ENCODE measurements around the gene MAML2. TPM values are rescaled to one million over a fixed set of nuclear protein-coding genes. Genes with fewer than 3 reads are reported as not detected.

Gene MAML2
- total RNA-seq, 1 experiment from 2014 or later, result 2.7 TPM

DNA sequence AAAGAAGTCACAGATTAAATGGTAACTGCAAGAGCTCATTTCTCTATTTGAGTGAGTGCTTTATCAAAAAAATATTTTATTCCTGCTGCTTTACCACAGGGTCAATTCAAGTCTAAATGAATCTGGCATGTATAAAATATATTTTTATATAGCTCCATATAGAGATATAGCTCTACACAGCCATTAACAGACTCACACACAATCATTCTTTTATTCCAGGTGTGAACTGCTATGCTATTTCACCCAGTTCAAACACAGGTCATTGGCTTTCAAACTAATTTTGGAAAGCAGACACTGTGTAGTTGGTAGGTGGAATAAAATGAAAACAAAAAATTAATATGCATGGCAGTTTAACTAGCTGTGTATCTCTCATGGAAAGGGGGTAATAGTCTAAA lies 63.1 kb downstream of the MAML2 start:
- H2BK12ac ChIP-seq (ENCODE audit: insufficient read length, low read depth, low read length), result no peak overlapping the region
- H3K79me2 ChIP-seq (ENCODE audit: insufficient read depth, low read length), result 0 out of 2 replicates have a peak, but pooled peaks cover under 1% of the 10 kb centered on the region
- no peaks in the 10 kb centered on the region for H4K20me1 ChIP-seq (ENCODE audit: control insufficient read depth, insufficient read depth, insufficient read length)

More for the DNA sequence above, 63.1 kb downstream of the MAML2 start:
- H3K27me3 Mint-ChIP-seq (ENCODE audit: low read depth), result no peaks in the 10 kb centered on the region
- H3K36me3 Mint-ChIP-seq (ENCODE audit: insufficient read depth in 1 of 3, low read depth in 3 of 3), result no peaks in the 10 kb centered on the region
- no peak overlapping the region for H3K27ac ChIP-seq (ENCODE audit: insufficient read length, low read depth, low read length)
- no peak overlapping the region for H3K4me2 ChIP-seq (ENCODE audit: insufficient read depth, insufficient read length, low read length)
- H4K5ac ChIP-seq (ENCODE audit: insufficient read length, low read depth, low read length), result no peak overlapping the region
- no peaks in the 10 kb centered on the region for H3K9me3 Mint-ChIP-seq
- no peak overlapping the region for H3K23ac ChIP-seq (ENCODE audit: insufficient read length, low read depth, low read length)
- H2BK20ac ChIP-seq (ENCODE audit: low read depth, low read length, poor library complexity, severe bottlenecking), result no peak overlapping the region
- H3K27me3 ChIP-seq (ENCODE audit: insufficient read depth, low read length), result no peaks in the 10 kb centered on the region
- H2BK120ac ChIP-seq (ENCODE audit: low read depth, low read length, poor library complexity, severe bottlenecking), result no peak overlapping the region
- H2AFZ ChIP-seq (ENCODE audit: low read length), result no peak overlapping the region
- H2AK5ac ChIP-seq (ENCODE audit: insufficient read length, low read length), result no peak overlapping the region
- H3K4me1 ChIP-seq (ENCODE audit: insufficient read depth, low read length), result peaks cover 10% of the 10 kb centered on the region; the same call in 1 of the 2 replicates
- no peak overlapping the region for H3K4me3 Mint-ChIP-seq
- H3K9me3 ChIP-seq (ENCODE audit: control insufficient read depth, low read depth, low read length), result no peaks in the 10 kb centered on the region
- no peak overlapping the region for H3K18ac ChIP-seq (ENCODE audit: insufficient read length, low read depth, low read length)
- DNase-seq, result no peak
- H4K8ac ChIP-seq (replicated peaks; ENCODE audit: insufficient read length, low read depth, low read length), result no peak overlapping the region
- H3K27ac Mint-ChIP-seq, result no peak overlapping the region; a peak in 2 of 7 replicates
- no peak overlapping the region for H3K14ac ChIP-seq (ENCODE audit: insufficient read depth, low read length)
- H3K4ac ChIP-seq (ENCODE audit: low read depth, low read length), result no peak overlapping the region
- no peaks in the 10 kb centered on the region for H3K23me2 ChIP-seq (ENCODE audit: insufficient read length, low read depth, low read length, poor library complexity, severe bottlenecking)
- no peaks in the 10 kb centered on the region for H3K79me1 ChIP-seq (ENCODE audit: insufficient read depth, low read depth, low read length, poor library complexity, severe bottlenecking)
- H2BK15ac ChIP-seq (ENCODE audit: low read depth, low read length), result no peak overlapping the region
- no peak overlapping the region for H3K9ac ChIP-seq (ENCODE audit: extremely low read depth, insufficient read length, low read length)
- H3T11ph ChIP-seq (ENCODE audit: low read length), result no peak overlapping the region
- no peak overlapping the region for H2BK5ac ChIP-seq (ENCODE audit: insufficient read length, low read length)
- TF ChIP-seq, protein P1, sequence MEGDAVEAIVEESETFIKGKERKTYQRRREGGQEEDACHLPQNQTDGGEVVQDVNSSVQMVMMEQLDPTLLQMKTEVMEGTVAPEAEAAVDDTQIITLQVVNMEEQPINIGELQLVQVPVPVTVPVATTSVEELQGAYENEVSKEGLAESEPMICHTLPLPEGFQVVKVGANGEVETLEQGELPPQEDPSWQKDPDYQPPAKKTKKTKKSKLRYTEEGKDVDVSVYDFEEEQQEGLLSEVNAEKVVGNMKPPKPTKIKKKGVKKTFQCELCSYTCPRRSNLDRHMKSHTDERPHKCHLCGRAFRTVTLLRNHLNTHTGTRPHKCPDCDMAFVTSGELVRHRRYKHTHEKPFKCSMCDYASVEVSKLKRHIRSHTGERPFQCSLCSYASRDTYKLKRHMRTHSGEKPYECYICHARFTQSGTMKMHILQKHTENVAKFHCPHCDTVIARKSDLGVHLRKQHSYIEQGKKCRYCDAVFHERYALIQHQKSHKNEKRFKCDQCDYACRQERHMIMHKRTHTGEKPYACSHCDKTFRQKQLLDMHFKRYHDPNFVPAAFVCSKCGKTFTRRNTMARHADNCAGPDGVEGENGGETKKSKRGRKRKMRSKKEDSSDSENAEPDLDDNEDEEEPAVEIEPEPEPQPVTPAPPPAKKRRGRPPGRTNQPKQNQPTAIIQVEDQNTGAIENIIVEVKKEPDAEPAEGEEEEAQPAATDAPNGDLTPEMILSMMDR (conservative IDR thresholded peaks at IDR 0.05), result no peak
- H3K56ac ChIP-seq (ENCODE audit: insufficient read length, low read depth, low read length), result no peak overlapping the region
- H3K4me1 Mint-ChIP-seq, result peaks cover 31 to 33% of the 10 kb centered on the region in 2 experiments
- H4K91ac ChIP-seq (ENCODE audit: insufficient read length, low read depth, low read length), result no peak overlapping the region
